Astrocyte (in vitro differentiated cells and primary cell): Measurements from ENCODE around the gene H1-8.

Experiments
- EZH2 ChIP-seq: IDR thresholded peaks from 2 replicates; pipeline ENCODE4 v1.6.1; 2012; ENCODE audit warnings: mild to moderate bottlenecking, low read length, inconsistent platforms; ENCODE audit not compliant: insufficient read depth
- TF ChIP-seq, protein P1 (sequence below): IDR thresholded peaks from 2 replicates; pipeline ENCODE4 v1.5.1; 2011; ENCODE audit warnings: low read depth, mild to moderate bottlenecking, inconsistent platforms, low read length, moderate library complexity; ENCODE audit not compliant: insufficient read depth

DNA sequence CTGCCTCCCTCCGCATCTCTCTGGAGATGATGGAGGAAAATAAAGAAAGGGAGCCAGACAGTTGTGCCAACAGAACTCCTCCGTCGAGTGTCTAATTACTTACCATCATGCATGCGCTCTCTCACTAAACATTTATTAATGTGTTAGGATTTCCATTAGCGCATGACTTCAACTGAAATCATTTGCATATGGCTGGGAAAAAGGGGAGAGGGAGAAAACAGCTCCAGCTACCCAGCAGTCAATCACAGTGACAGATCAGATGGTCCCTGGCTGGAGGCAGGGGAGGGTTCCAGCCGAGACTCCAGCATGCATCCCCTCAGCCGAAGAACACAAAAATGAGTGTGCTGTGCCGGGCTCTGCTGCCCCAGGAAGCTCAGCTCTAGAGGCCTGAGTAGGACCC lies 21.4 kb upstream of the H1-8 start:
- TF ChIP-seq, protein P1, sequence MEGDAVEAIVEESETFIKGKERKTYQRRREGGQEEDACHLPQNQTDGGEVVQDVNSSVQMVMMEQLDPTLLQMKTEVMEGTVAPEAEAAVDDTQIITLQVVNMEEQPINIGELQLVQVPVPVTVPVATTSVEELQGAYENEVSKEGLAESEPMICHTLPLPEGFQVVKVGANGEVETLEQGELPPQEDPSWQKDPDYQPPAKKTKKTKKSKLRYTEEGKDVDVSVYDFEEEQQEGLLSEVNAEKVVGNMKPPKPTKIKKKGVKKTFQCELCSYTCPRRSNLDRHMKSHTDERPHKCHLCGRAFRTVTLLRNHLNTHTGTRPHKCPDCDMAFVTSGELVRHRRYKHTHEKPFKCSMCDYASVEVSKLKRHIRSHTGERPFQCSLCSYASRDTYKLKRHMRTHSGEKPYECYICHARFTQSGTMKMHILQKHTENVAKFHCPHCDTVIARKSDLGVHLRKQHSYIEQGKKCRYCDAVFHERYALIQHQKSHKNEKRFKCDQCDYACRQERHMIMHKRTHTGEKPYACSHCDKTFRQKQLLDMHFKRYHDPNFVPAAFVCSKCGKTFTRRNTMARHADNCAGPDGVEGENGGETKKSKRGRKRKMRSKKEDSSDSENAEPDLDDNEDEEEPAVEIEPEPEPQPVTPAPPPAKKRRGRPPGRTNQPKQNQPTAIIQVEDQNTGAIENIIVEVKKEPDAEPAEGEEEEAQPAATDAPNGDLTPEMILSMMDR = no peak
- no peak for TF ChIP-seq EZH2
